GM18526 (cell line): ENCODE data around the gene ASPSCR1.

Experiments used
- POLR2A ChIP-seq: IDR thresholded peaks from 3 replicates; pipeline ENCODE4 v1.6.1; 2011; ENCODE audit not compliant: insufficient read length; ENCODE audit errors: extremely low read depth

ASPSCR1 gene

GRCh38 chr17:82060001-82060380 lies 82.6 kb downstream of the ASPSCR1 start:
- TF ChIP-seq POLR2A = no peak

GRCh38 chr17:82060614-82061013 lies 83.2 kb downstream of the ASPSCR1 start:
- no peak for TF ChIP-seq POLR2A

GRCh38 chr17:82061047-82061925 lies 83.9 kb downstream of the ASPSCR1 start:
- TF ChIP-seq POLR2A = no peak

- TF ChIP-seq POLR2A = no peak
Measured at GRCh38 chr17:82062076-82062983, 84.9 kb downstream of the ASPSCR1 start.

- no peak for TF ChIP-seq POLR2A
Measured at GRCh38 chr17:82062984-82063368, 85.5 kb downstream of the ASPSCR1 start.

GRCh38 chr17:82063424-82064415 lies 86.3 kb downstream of the ASPSCR1 start:
- TF ChIP-seq POLR2A = no peak

GRCh38 chr17:82064433-82065192 lies 87.2 kb downstream of the ASPSCR1 start:
- TF ChIP-seq POLR2A = no peak

GRCh38 chr17:82065193-82065637 lies 87.8 kb downstream of the ASPSCR1 start:
- TF ChIP-seq POLR2A = no peak

GRCh38 chr17:82065638-82066303 lies 88.3 kb downstream of the ASPSCR1 start, which contains the start of gene DUS1L:
DUS1L (minus strand) TSS chr17:82065804; CDS start chr17:82065059, 745 bp downstream.
- peak; percentile 76 for TF ChIP-seq POLR2A
